Endothelial cell (in vitro differentiated cells): ENCODE measurements around the gene DMKN. TPM values are rescaled to one million over a fixed set of nuclear protein-coding genes. Genes with fewer than 3 reads are reported as not detected.

ENCODE experiments used
- DNase-seq: peaks from one replicate; pipeline ENCODE4 v3.0.0; 2021; ENCODE audit warnings: low spot score
- H3K27ac Mint-ChIP-seq: one replicate; pipeline ENCODE4 v1.8.0; 2021; ENCODE audit warnings: mixed read lengths, inconsistent platforms; ENCODE audit not compliant: unreplicated experiment
- H3K27me3 Mint-ChIP-seq: one replicate; pipeline ENCODE4 v1.8.0; 2021; ENCODE audit warnings: mild to moderate bottlenecking, moderate library complexity, mixed read lengths, inconsistent platforms; ENCODE audit not compliant: unreplicated experiment
- H3K36me3 Mint-ChIP-seq: one replicate; pipeline ENCODE4 v1.8.0; 2021; ENCODE audit warnings: mild to moderate bottlenecking, low read depth, mixed read lengths, inconsistent platforms; ENCODE audit not compliant: unreplicated experiment
- H3K4me1 Mint-ChIP-seq: one replicate; pipeline ENCODE4 v1.8.0; 2021; ENCODE audit warnings: mild to moderate bottlenecking, mixed read lengths, inconsistent platforms; ENCODE audit not compliant: unreplicated experiment
- H3K4me3 Mint-ChIP-seq: one replicate; pipeline ENCODE4 v1.8.0; 2021; ENCODE audit warnings: mild to moderate bottlenecking, mixed read lengths, inconsistent platforms; ENCODE audit not compliant: unreplicated experiment
- H3K9me3 Mint-ChIP-seq: one replicate; pipeline ENCODE4 v1.8.0; 2021; ENCODE audit warnings: mixed read lengths, inconsistent platforms; ENCODE audit not compliant: unreplicated experiment
- CTCF ChIP-seq: fragments of 200-600 bp; sonication (generic); IDR thresholded peaks from one replicate; pipeline ENCODE4 v1.5.0; 2021; ENCODE audit warnings: antibody characterized with exemption; ENCODE audit not compliant: unreplicated experiment
- total RNA-seq: library from RNA; stranded (reverse); fragmentation: NEBNext Ultra II Directional; extraction: Animal tissue kit (Norgen Biotek cat#: 25700); gene quantifications from one replicate; pipeline ENCODE4 v1.2.1, GENCODE V29; 2021; ENCODE audit not compliant: unreplicated experiment

Gene DMKN
- total RNA-seq, 1 donor from 2014 or later = 56.9 TPM

GRCh38 chr19:35518313-35518712 lies 4.9 kb upstream of the DMKN start:
- Mint-ChIP-seq H3K36me3 (no peaks in the 10 kb centered on the region), H3K9me3 (no peaks in the 10 kb centered on the region), H3K4me3 (no peak overlapping the region), H3K27ac (no peak overlapping the region), H3K27me3 (peaks cover 17% of the 10 kb centered on the region), H3K4me1 (no peaks in the 10 kb centered on the region)
- DNase-seq = no peak
- no peak for TF ChIP-seq CTCF

DNA sequence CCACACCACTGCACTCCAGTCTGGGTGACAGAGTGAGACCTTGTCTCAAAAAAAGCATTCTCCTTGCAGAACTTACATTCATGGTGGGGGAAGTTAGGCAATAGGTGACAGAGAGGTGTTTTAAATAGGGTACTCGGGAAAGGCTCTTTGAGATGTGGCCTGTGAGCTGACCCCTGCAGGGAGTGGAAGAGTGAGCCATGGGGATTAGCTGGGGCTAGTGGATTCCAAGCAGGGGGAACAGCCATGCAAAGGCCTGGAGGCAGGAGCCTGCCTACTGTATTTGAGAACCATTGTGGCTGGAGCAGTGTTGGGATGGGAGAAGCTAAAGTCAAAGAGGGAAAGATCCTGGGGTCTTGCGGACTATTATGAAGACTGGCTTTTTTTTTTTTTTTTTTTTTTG lies 3.9 kb upstream of the DMKN start:
- no peaks in the 10 kb centered on the region for H3K9me3 Mint-ChIP-seq
- no peak for TF ChIP-seq CTCF
- H3K27ac Mint-ChIP-seq = no peak overlapping the region
- H3K4me3 Mint-ChIP-seq = no peak overlapping the region
- no peaks in the 10 kb centered on the region for H3K4me1 Mint-ChIP-seq
- DNase-seq = no peak
- H3K27me3 Mint-ChIP-seq = peaks cover 13% of the 10 kb centered on the region
- H3K36me3 Mint-ChIP-seq = no peaks in the 10 kb centered on the region

DNA sequence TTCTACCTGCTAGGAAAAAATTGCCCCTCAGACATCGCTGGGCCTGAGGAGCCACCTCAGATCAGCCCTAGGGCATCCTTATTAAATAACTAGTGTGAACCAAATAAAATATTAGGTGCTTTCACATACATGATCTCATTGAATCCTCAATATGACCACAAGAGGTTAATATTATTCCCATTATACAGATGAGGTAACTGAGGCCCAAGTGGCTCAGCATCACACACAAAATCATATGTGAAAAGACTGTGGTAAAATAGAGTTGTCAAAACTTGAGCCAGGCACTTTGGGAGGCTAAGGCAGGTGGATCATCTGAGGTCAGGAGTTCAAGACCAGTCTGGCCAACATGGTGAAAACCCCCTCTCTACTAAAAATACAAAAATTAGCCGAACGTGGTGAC lies 2.9 kb upstream of the DMKN start:
- TF ChIP-seq CTCF = no peak
- Mint-ChIP-seq H3K36me3 (no peaks in the 10 kb centered on the region), H3K27ac (no peak overlapping the region), H3K27me3 (peaks cover 19% of the 10 kb centered on the region), H3K4me1 (no peaks in the 10 kb centered on the region), H3K9me3 (no peaks in the 10 kb centered on the region), H3K4me3 (no peak overlapping the region)
- DNase-seq = no peak

DNA sequence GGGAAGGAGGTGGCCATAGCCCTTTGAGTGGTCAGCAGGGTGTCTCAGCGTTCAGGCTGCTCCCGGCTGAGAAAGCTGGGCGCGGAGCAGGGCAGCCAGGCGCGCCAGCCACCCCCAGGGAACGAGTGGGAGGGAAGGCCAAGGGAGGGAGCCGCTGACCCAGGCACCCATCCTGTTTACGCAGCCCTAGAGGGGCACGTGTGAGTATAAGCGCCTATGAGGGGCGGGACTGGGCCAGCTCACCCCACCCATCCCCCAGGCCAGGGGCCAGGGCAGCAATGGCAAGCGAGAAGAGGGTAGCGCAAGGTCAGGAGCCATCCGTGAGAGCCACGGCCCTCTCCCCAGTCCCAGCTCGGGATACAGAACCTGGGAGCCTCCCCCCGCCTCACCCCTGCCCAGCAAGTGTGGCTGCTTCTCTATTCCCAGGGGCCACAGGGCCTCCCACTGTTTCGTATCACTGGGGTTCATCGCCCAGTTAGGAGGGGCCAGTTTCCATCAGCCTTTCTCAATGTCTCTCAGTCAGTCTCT lies 897 bp upstream of the DMKN start:
- Mint-ChIP-seq H3K9me3 (no peaks in the 10 kb centered on the region), H3K4me1 (peaks cover 1% of the 10 kb centered on the region), H3K36me3 (no peaks in the 10 kb centered on the region), H3K4me3 (no peak overlapping the region), H3K27ac (no peak overlapping the region), H3K27me3 (peaks cover 17% of the 10 kb centered on the region)
- no peak for DNase-seq
- no peak for TF ChIP-seq CTCF

DNA sequence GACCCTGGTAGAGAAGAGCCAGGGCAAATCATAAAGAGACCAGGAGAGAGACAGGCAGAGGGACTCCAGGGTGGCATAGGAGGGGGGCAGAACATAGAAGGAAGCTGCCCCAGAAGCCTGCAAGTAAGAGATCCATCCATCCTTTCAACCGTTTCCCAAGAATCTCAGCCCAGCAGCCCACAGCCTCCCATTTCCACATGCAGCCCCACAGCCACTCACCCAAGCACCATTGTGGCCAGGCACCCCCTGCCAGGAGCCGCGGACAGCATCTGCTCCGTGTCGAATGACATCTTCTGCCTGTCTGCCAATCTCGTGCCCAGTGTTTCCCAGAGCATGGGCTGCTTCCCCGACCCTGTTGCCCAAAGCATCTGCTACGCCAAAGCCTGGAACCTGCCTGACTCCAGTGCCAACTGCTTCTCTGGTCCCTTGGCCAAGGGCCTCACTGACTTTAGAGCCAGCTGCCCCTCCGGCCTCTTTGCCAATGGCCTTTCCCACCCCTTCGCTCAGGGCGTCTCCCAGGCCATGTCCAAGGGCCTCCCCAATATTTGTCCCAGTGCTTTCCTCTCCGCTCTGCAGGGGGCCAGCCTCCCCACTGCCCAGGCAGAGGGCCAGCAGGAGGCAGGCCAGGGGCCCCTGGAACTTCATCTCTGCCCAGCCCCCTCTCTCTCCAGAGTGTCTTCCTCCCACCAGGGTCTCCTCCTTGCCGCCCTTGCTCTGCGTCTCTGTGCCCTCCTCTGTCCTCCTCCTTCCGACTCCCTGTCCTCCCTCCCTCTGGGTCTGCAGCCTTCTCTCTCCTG lies 420 bp downstream of the DMKN start:
- Mint-ChIP-seq H3K27me3 (peaks cover 14% of the 10 kb centered on the region), H3K27ac (no peak overlapping the region), H3K36me3 (no peaks in the 10 kb centered on the region), H3K4me1 (peaks cover 4% of the 10 kb centered on the region), H3K9me3 (no peaks in the 10 kb centered on the region), H3K4me3 (no peak overlapping the region)
- no peak for DNase-seq
- TF ChIP-seq CTCF = no peak
